NCI-H460 (cell line): ENCODE data around the gene MEFV. TPM values are rescaled to one million over a fixed set of nuclear protein-coding genes. Genes with fewer than 3 reads are reported as not detected.

Experiments
- total RNA-seq: library from RNA; depleted of rRNA; stranded (reverse); fragments of >200 nt; shearing (Covaris generic); gene quantifications from 2 replicates; pipeline ENCODE4 v1.2.3, GENCODE V29; 2014; rRNA removed

MEFV gene
- total RNA-seq, 1 experiment from 2014 or later = not detected

Other genes starting within 250 kb of the MEFV start
- gene CLDN9, start 243.7 kb downstream of the MEFV start, total RNA-seq = 0.05 and 0.14 TPM in 2 replicates
- gene CLDN6, start 238.4 kb downstream of the MEFV start, total RNA-seq = not detected in 2 replicates
- gene TNFRSF12A, start 236.3 kb downstream of the MEFV start, total RNA-seq = 249 and 347 TPM in 2 replicates
- gene HCFC1R1, start 232.7 kb downstream of the MEFV start, total RNA-seq = 29.3 and 33.4 TPM in 2 replicates
- 30.3 and 35.2 TPM in 2 replicates for gene THOC6, start 232.6 kb downstream of the MEFV start, total RNA-seq
- gene BICDL2, start 219.7 kb downstream of the MEFV start, total RNA-seq = not detected in 2 replicates
- gene MMP25, start 210.1 kb downstream of the MEFV start, total RNA-seq = 0.14 and 0.25 TPM in 2 replicates
- gene IL32, start 191.0 kb downstream of the MEFV start, total RNA-seq = 0.38 and 0.47 TPM in 2 replicates
- gene ZSCAN10, start 157.3 kb downstream of the MEFV start, total RNA-seq = 0.05 and 0.38 TPM in 2 replicates
- 12.0 and 13.5 TPM in 2 replicates for gene ZNF205, start 144.0 kb downstream of the MEFV start, total RNA-seq
- gene ZNF213, start 121.6 kb downstream of the MEFV start, total RNA-seq = 4.5 and 5.0 TPM in 2 replicates
- gene OR1F1, start 68.4 kb downstream of the MEFV start, total RNA-seq = 0.58 and 0.67 TPM in 2 replicates
- gene ZNF200, start 21.5 kb downstream of the MEFV start, total RNA-seq = 11.9 and 14.5 TPM in 2 replicates
- gene ZNF263, start 26.9 kb upstream of the MEFV start, total RNA-seq = 59.5 and 60.9 TPM in 2 replicates
- 9.4 and 9.7 TPM in 2 replicates for gene TIGD7, start 48.8 kb upstream of the MEFV start, total RNA-seq
- gene ZNF75A, start 48.9 kb upstream of the MEFV start, total RNA-seq = 18.1 and 24.9 TPM in 2 replicates
- not detected in 2 replicates for gene OR2C1, start 99.3 kb upstream of the MEFV start, total RNA-seq
- 14.3 and 19.5 TPM in 2 replicates for gene ZSCAN32, start 144.4 kb upstream of the MEFV start, total RNA-seq
- 19.4 and 21.6 TPM in 2 replicates for gene ZNF174, start 144.6 kb upstream of the MEFV start, total RNA-seq
- gene ZNF597, start 186.9 kb upstream of the MEFV start, total RNA-seq = 4.4 and 5.6 TPM in 2 replicates
- gene NAA60, start 187.0 kb upstream of the MEFV start, total RNA-seq = 16.7 and 18.9 TPM in 2 replicates
- not detected in 2 replicates for gene C16orf90, start 238.9 kb upstream of the MEFV start, total RNA-seq
- 25.1 and 31.9 TPM in 2 replicates for gene CLUAP1, start 244.4 kb upstream of the MEFV start, total RNA-seq